Measurements from ENCODE around the gene CAMSAP2. TPM values are rescaled to one million over a fixed set of nuclear protein-coding genes. Genes with fewer than 3 reads are reported as not detected.

The CAMSAP2 gene
- polyA plus RNA-seq, 1 donor (not counting 4 experiments of a cell fraction or from before 2014, with no cell fraction given), result 47.8 TPM

- H3K27ac ChIP-seq (ENCODE audit: control insufficient read depth, insufficient read depth, low read length), result no peak overlapping the region
- H3K9me3 ChIP-seq (ENCODE audit: control insufficient read depth, low read depth, low read length), result no peaks in the 10 kb centered on the region
- dilution Hi-C loops (cut with MboI; ENCODE audit: extremely low pct_ligation_motif_present, low sequenced_read_pairs), result no loop called here
- DNase-seq (ENCODE audit: low read depth, low spot score) (no peak), FAIRE-seq (no peak)
- H4K20me1 ChIP-seq (ENCODE audit: control insufficient read depth, extremely low read depth, insufficient read depth, low read length), result no peaks in the 10 kb centered on the region
- H3K36me3 ChIP-seq (ENCODE audit: control insufficient read depth in 2 of 2, extremely low read depth in 1 of 2, insufficient read depth in 2 of 2, low read length in 2 of 2), result no peaks in the 10 kb centered on the region
- H2AFZ ChIP-seq (ENCODE audit: control insufficient read depth, low read length), result no peak overlapping the region
- no peaks in the 10 kb centered on the region for H3K9me1 ChIP-seq (ENCODE audit: control insufficient read depth, extremely low read depth, insufficient read depth, low read length)
- no peak overlapping the region for H3K4me3 ChIP-seq (ENCODE audit: control insufficient read depth in 2 of 3, extremely low read depth in 1 of 3, insufficient read depth in 2 of 3, low read depth in 1 of 3, low read length in 3 of 3)
- no peaks in the 10 kb centered on the region for H3K79me2 ChIP-seq (ENCODE audit: control insufficient read depth, insufficient read depth, low read length)
- H3K4me1 ChIP-seq (ENCODE audit: control insufficient read depth, extremely low read depth, insufficient read depth, low read length), result no peaks in the 10 kb centered on the region
- peaks cover 32% of the 10 kb centered on the region for H3K27me3 ChIP-seq (ENCODE audit: control insufficient read depth, extremely low read depth, insufficient read depth, low read length)
- H3K4me2 ChIP-seq (ENCODE audit: control insufficient read depth, extremely low read depth, insufficient read depth, low read depth, low read length), result no peak overlapping the region
- H3K9ac ChIP-seq (ENCODE audit: control insufficient read depth, extremely low read depth, insufficient read depth, low read length), result no peak overlapping the region
- no peak for TF ChIP-seq CTCF (optimal IDR thresholded peaks at IDR 0.05 in 1 of 3, IDR thresholded peaks at IDR 0.05 in 1 of 3, conservative IDR thresholded peaks at IDR 0.05 in 1 of 3; ENCODE audit: extremely low read depth in 1 of 3, insufficient read depth in 2 of 3, low read length in 3 of 3)
- no peak for TF ChIP-seq EZH2 (IDR thresholded peaks at IDR 0.05; ENCODE audit: low read length)
Observed at GRCh38 chr1:200877010-200877409, 138.3 kb downstream of the CAMSAP2 start.

- H3K27ac ChIP-seq (ENCODE audit: control insufficient read depth, insufficient read depth, low read length), result no peak overlapping the region
- no peaks in the 10 kb centered on the region for H3K9me3 ChIP-seq (ENCODE audit: control insufficient read depth, low read depth, low read length)
- no peaks in the 10 kb centered on the region for H3K4me1 ChIP-seq (ENCODE audit: control insufficient read depth, extremely low read depth, insufficient read depth, low read length)
- no peaks in the 10 kb centered on the region for H4K20me1 ChIP-seq (ENCODE audit: control insufficient read depth, extremely low read depth, insufficient read depth, low read length)
- no peaks in the 10 kb centered on the region for H3K79me2 ChIP-seq (ENCODE audit: control insufficient read depth, insufficient read depth, low read length)
- DNase-seq (ENCODE audit: low read depth, low spot score) (no peak), FAIRE-seq (no peak)
- H3K4me2 ChIP-seq (ENCODE audit: control insufficient read depth, extremely low read depth, insufficient read depth, low read depth, low read length), result no peak overlapping the region
- H3K4me3 ChIP-seq (ENCODE audit: control insufficient read depth in 2 of 3, extremely low read depth in 1 of 3, insufficient read depth in 2 of 3, low read depth in 1 of 3, low read length in 3 of 3), result no peak overlapping the region
- H3K27me3 ChIP-seq (ENCODE audit: control insufficient read depth, extremely low read depth, insufficient read depth, low read length), result peaks cover 23% of the 10 kb centered on the region
- TF ChIP-seq CTCF (optimal IDR thresholded peaks at IDR 0.05 in 1 of 3, IDR thresholded peaks at IDR 0.05 in 1 of 3, conservative IDR thresholded peaks at IDR 0.05 in 1 of 3; ENCODE audit: extremely low read depth in 1 of 3, insufficient read depth in 2 of 3, low read length in 3 of 3), result no peak
- TF ChIP-seq EZH2 (IDR thresholded peaks at IDR 0.05; ENCODE audit: low read length), result no peak
- H2AFZ ChIP-seq (ENCODE audit: control insufficient read depth, low read length), result no peak overlapping the region
- no peaks in the 10 kb centered on the region for H3K9me1 ChIP-seq (ENCODE audit: control insufficient read depth, extremely low read depth, insufficient read depth, low read length)
- H3K9ac ChIP-seq (ENCODE audit: control insufficient read depth, extremely low read depth, insufficient read depth, low read length), result no peak overlapping the region
- no peaks in the 10 kb centered on the region for H3K36me3 ChIP-seq (ENCODE audit: control insufficient read depth in 2 of 2, extremely low read depth in 1 of 2, insufficient read depth in 2 of 2, low read length in 2 of 2)
- dilution Hi-C loops (cut with MboI; ENCODE audit: extremely low pct_ligation_motif_present, low sequenced_read_pairs), result no loop called here
Observed at GRCh38 chr1:200877839-200878551, 139.3 kb downstream of the CAMSAP2 start.

All from keratinocyte (primary cell).